ENCODE measurements around the gene ASPSCR1. TPM values are rescaled to one million over a fixed set of nuclear protein-coding genes. Genes with fewer than 3 reads are reported as not detected.

The ASPSCR1 gene
- total and polyA plus RNA-seq, 2 of the 13 experiments (the other 11 are each of a cell fraction or from before 2014, with no cell fraction given): 274 to 314 TPM

DNA sequence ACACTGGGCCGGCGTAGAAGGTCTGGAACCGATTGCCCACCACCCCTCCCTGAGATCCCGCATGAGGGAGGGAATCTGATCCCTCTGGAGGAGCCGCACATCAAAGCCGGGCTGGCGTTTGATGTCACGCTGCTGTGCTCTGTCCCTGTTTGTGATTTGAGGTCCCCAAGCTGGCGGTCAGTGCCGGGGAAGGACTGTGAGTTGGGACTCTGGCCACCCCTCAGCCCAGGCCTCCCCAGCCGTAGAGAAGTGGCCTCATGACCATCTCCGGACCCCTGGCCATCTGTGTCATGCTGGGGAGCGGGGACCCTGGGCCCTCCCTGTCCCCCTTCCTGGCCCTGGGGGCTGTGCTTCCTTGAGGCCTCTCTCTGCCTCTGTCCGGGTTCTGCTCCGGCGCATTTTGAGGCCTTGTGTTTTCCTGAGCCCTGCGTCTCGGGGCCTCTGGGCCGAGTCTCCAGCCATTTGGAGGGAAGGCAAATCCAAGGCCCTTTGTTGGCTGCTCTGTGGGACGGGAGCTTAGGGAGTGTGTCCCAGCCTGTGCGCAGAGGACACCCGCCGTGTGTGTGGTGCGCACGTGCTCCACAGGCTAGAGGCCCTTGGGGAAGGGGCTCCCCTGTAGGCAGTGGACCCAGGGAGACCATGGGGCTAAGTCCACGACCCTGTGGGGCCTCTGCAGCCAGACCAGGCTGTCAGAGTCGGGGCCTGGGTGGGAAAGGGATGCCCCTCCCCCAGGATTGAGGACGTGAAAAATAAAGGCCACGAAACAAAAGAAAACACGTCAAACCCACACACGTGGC lies 15.1 kb downstream of the ASPSCR1 start (continued):
- TF ChIP-seq FOXM1 (CRISPR knock-in tag; IDR thresholded peaks at IDR 0.05): peak; percentile 55; the same call in 1 of the 2 replicates
- TF ChIP-seq ZBTB42 (CRISPR knock-in tag; IDR thresholded peaks at IDR 0.05): peak; percentile 97
- TF ChIP-seq ZNF629 (CRISPR knock-in tag; conservative IDR thresholded peaks at IDR 0.05): peak; percentile 61
- TF ChIP-seq EP300 (IDR thresholded peaks at IDR 0.05; ENCODE audit: low read depth in 2 of 2, low read length in 2 of 2): peak; percentile 69 to 89; a peak in 3 of 4 replicates
- TF ChIP-seq EP300 (CRISPR knock-in tag; IDR thresholded peaks at IDR 0.05; ENCODE audit: borderline replicate concordance): peak; percentile 90
- TF ChIP-seq KDM1A (CRISPR knock-in tag; IDR thresholded peaks at IDR 0.05): peak; percentile 86; the same call in 1 of the 2 replicates
- TF ChIP-seq IRF2 (CRISPR knock-in tag; IDR thresholded peaks at IDR 0.05): peak; percentile 90
- peak; percentile 87 for TF ChIP-seq ZNF543 (CRISPR knock-in tag; IDR thresholded peaks at IDR 0.05)
- TF ChIP-seq MXD4 (CRISPR knock-in tag; IDR thresholded peaks at IDR 0.05): peak; percentile 92; the same call in 1 of the 2 replicates
- TF ChIP-seq ZNF839 (CRISPR knock-in tag; IDR thresholded peaks at IDR 0.05; ENCODE audit: borderline replicate concordance): no peak
- TF ChIP-seq SMAD1 (CRISPR knock-in tag; IDR thresholded peaks at IDR 0.05; ENCODE audit: borderline replicate concordance, low read depth): peak; percentile 82; the same call in 1 of the 2 replicates
- peak; percentile 28 for TF ChIP-seq U2AF1 (optimal IDR thresholded peaks at IDR 0.05; ENCODE audit: low read depth, low read length)
- peak; percentile 83 for TF ChIP-seq SAP130 (CRISPR knock-in tag; IDR thresholded peaks at IDR 0.05; ENCODE audit: low read depth)
- TF ChIP-seq GFI1 (CRISPR knock-in tag; IDR thresholded peaks at IDR 0.05; ENCODE audit: borderline replicate concordance): peak; percentile 76
- TF ChIP-seq SRSF4 (IDR thresholded peaks at IDR 0.05; ENCODE audit: low read depth, low read length, poor library complexity, severe bottlenecking): peak; percentile 53
- peak; percentile 14; the same call in 1 of the 2 replicates for TF ChIP-seq ZNF780A (CRISPR knock-in tag; IDR thresholded peaks at IDR 0.05)
- TF ChIP-seq FOXA3 (CRISPR knock-in tag; IDR thresholded peaks at IDR 0.05): peak; percentile 90
- peak; percentile 99 for TF ChIP-seq ZNF430 (CRISPR knock-in tag; IDR thresholded peaks at IDR 0.05)
- peak; percentile 85 for TF ChIP-seq SNAPC4 (CRISPR knock-in tag; IDR thresholded peaks at IDR 0.05)
